HG02588 (cell line): Measurements from ENCODE around the gene TCEAL1.
"Not testable (repeated sequence)": the region's sequence is repeated elsewhere in the genome, so short reads cannot be mapped to it uniquely, and the experiment has no call there.

ENCODE experiments used
- ATAC-seq: cut with Tn5 transposase; IDR thresholded peaks from one replicate; pipeline ENCODE4 v1.9.1; 2021; ENCODE audit warnings: mild to moderate bottlenecking, moderate library complexity; ENCODE audit not compliant: unreplicated experiment

Gene TCEAL1

DNA sequence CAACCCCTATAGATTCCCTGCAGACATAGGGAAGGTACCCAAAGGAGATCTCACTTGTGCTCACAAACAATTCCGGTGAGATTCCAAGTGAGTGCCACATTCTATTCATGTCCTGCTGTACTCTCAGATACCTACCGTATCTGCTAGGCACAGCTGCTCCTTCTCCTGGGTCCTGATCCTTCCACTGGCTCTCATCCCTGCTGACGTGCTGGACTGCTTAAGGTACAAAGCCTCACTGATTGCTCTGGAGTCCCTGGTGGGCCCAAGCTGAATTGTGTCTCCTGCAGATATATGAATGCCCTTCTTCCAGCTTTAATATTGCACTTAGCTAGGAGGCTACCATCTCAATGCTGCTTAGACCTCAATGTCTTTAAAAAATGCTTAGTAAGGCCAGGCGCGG is 2.4 kb downstream of the TCEAL1 start:
- no peak for ATAC-seq

DNA sequence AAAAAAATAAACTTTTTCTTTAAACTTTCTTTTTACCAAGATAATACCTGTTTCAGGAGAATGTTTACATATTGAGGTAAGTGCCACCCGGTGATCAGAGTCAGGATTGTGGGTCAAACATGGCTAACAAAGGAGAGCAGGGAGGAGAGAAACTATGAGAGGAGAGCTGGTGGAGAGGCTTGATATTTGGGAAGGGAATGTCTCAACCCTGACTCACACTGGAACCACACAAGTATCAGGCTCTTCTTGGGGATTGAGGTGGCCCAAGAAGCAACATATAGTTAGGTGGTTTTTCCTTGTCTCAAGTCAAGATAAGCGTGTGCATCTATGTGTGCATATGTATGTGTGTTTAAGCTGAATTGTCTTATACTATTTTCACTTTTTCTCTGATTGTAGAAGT is 6.7 kb downstream of the TCEAL1 start:
- no peak for ATAC-seq

DNA sequence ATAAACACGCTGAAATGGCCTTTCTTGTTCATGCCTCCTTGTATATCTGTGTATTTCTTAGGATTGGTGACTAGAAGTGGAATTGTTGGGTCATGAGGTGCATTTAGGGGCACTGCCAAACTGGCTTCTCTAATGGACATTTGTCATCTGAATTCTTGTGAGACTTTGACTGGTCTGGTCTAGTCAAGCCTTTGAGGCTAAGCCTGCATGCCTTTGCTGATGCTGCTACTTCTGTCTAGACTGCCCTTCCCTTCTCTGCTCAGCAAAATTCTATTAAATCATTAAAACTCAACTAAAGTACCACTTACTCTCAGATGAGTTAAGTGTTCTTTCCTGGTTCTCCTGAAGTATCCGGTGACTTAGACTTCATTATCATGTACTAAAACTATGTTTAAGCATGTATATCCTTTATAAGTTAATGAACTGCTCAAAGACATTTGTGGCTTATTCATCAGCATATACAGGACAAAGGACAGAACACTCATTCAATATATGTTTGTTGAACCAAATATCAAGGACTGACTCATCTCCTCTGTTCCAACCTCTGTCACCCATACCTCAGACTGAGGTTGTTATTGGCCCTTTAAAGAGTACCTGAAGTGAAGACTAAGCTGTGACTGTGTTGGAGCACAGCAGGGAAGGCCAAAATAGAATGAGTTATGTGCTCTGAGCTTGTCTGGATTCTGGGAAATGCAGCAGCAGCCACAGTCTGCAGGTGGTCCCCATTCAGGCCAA is 9.0 kb downstream of the TCEAL1 start:
- ATAC-seq, result no peak

GRCh38 chrX:103638479-103639346 is 9.9 kb downstream of the TCEAL1 start:
- not testable (repeated sequence) for ATAC-seq

DNA sequence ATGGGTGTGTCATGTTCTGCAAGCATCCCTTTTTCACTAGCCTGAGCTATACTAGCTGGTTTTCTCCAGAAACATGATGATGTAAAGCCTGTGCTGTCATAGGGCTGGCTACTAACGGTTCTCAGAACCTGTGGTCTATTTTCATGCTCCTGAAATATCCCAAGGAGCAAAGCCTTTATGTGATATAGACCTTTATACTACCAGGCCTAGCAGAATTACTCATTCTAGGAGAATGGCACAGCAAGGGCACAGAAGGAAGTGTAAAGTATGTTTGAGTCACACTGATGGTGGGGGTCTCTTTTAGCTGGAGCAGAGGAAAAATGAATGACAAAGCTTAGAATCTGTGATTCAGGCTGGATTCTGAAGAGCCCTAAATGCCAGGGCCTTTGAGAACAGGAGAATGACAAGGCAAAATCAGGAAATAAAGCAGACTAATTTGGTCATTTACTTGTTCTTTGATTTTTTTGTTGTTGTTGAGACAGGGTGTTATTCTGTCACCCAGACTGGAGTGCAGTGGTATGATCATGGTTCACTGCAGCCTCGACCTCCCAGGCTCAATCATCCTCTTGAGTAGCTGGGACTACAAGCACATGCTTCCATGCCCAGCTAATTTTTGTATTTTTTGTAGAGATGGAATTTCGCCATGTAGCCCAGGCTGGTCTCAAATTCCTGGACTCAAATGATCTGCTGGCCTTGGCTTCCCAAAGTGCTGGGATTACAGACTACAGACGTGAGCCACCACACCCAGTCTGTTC is 11.8 kb downstream of the TCEAL1 start:
- no peak for ATAC-seq

- ATAC-seq, result no peak
Measured at GRCh38 chrX:103644125-103644524, 15.3 kb downstream of the TCEAL1 start.

- no peak for ATAC-seq
Measured at GRCh38 chrX:103647630-103648029, 18.9 kb downstream of the TCEAL1 start.

DNA sequence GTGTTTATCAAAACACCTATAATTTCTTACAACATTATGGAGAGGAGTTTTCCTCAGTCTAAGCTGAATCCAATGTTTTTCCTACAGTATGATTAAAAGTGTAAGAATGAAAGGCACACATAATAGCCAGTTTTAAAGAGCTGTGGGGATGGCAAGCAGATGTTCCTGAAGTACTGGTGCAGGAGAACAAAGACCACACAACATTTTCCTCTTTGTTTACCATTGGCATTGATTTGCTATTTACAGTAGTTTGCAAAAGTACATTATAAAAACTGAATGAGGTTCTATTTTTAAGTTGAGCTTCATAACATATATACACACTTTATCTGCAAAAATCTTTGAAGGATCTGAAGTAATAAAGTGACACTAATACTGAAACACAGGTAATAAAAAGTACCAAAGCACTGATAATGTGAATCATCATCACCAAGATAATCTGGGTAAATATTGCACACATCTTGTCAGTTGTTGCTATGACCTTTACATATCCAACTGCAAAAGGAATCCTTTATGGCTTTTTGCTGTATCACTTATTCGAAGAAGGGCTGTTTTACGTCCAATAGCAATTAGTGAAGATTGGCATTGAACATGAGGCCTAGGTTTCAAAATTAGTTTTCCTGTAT is 22.5 kb downstream of the TCEAL1 start:
- ATAC-seq, result no peak

GRCh38 chrX:103655230-103656000 is 26.6 kb downstream of the TCEAL1 start:
- not testable (repeated sequence) for ATAC-seq

- no peak for ATAC-seq
Measured at GRCh38 chrX:103656617-103657016, 27.8 kb downstream of the TCEAL1 start.

DNA sequence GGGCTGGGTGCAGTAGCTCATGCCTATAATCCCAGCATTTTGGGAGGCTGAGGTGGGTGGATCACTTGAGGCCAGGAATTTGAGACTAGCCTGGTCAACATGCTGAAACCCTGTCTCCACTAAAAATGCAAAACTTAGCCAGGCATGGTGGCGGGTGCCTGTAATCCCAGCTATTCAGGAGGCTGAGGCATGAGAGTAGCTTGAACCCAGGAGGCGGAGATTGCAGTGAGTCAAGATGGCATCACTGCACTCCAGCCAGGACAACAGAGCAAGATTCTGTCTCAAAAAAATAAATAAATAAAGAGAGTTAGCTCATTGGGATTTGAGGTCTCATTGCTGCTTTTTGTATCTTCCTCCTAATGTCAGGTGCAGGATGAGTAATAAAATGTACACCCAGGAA is 28.3 kb downstream of the TCEAL1 start:
- ATAC-seq, result not testable (repeated sequence)

DNA sequence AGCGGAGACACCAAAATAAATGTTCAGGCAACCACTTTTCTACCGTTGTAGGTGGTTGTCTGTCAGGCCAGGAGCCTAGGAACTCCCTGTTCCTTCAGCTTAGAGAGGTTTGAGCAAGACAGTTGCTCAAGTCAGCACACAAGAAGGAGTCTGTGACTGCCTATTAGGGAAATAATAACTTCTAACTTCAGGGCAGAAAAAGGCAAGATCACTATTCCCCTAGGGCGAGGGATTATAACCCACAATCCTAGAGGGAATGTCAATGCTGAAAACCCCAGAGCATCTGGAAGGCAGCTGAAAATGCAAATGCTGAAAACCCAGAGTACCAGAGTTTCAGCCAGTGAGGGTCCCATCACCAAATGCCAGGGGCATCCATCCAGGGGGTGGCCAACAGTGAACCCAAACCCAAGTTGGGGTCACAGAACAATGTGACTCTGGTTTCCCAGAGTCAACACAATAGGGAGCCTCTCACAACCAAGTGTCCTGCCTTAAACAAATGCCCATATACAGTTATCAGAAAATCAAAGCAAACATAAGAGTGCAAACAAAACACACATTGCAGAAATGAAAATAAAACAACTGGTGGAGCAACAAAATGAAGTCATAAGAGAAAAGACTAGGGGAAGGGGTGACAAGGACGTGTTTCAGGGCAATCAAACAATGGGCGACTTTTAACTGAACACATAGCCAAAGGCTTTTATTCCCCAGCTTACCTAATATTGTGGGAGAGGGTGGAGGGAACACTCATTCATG is 30.1 kb downstream of the TCEAL1 start:
- ATAC-seq, result no peak

- not testable (repeated sequence) for ATAC-seq
Measured at GRCh38 chrX:103659460-103659859, 30.7 kb downstream of the TCEAL1 start.

GRCh38 chrX:103663981-103664762 is 35.4 kb downstream of the TCEAL1 start:
- ATAC-seq, result no peak

DNA sequence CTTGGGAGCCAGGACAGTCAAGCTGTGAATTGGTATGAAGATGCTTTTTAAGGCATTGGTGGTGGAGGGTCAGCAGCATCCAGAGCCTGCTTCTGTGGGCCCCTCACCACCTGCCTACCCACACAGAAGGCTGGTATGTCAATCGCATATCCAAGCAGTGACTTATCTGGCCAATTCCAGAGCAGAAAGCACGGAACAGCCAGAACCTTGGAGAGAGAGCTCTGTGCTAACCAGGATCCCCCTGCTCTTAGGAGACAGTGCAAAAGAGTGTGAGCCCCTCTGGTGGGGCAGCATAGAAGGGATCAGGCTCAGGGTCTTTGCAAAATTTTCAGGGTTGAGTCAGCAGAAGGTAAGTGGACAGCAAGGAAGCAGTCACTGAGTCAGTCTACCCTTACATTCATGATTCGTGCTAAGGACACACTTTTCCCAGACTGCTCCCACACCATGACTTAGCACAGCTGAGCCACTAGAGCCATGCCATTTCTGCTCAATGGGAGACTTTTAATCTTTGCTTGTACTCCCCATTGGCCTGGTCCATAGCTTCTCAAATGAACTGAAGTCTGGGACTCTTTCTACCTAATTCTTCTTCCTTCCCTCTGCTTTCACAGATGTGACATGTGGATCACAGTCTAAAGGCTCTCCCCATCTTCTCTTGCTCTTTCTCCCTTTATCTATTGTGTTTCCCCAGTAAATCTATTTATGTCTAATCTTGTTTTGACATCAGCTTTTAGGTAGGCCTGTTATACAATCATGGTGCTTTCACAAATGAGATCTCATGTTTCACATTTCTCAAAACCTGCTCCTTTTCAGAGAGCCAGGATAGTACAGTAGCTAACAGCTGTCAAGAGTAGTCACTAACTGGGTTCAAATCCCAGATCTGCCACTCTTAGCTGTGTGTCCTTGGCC is 37.7 kb downstream of the TCEAL1 start:
- no peak for ATAC-seq

DNA sequence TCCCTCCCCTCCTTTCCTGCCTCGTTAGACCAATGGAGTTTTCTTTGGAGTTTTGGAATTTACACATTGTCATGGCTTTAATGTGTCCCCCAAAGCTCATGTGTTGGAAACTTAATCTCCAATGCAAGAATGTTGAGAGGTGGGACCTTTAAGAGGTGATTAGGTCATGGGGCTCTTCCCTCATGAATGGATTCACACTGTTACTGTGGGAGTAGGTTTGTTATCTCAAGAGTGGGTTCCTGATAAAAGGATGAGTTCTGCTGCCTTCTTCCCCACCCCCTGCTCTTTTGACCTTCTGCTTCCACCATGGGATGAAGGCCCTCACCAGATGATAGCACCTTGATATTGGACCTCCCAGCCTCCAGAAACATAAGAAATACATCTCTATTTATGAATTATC is 41.0 kb downstream of the TCEAL1 start:
- ATAC-seq, result no peak

DNA sequence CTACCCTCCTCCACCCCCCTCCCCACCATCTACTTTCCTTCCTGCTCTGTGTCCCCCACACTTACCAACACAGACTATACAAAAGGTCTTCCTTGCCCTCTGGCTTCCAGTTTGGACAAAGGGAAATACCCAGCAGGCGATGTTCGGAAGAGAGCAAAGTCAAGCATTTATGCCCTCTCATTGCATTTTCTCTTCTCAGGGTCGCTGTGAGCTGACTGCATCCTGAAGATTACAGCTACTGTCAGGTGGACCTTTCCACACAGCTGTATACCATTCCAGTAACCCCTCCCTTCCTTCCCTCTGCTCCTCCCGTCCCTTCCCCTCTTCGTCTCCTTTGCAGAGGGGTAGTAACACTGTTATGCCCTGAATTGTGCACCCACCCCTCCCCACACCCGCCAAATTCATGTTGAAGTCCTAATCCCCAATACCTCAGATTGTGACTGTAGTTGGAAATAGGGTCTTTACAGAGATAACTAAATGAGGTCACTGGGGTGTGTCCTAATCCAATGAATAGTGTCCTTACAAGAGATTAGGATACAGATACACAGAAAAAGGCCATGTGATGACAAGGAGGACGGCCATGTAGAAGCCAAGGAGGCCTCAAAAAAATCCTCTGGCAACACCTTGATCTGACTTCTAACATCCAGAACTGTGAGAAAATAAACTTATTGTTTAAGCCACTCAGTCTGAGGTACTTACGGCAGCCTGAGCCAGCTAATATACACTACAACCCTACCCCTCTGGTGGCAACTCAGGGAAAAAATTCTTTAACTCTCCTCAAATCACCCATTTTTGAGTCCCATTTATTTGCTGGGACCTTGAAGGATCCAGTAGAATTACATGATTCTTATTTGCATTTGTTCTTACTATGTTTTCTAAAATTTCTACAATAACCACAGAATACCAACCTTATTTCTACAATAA is 46.0 kb downstream of the TCEAL1 start:
- no peak for ATAC-seq
